ENCODE results near the gene TPD52L3. TPM values are rescaled to one million over a fixed set of nuclear protein-coding genes. Genes with fewer than 3 reads are reported as not detected.

TPD52L3 gene
- not detected in 2 replicates for total RNA-seq

GRCh38 chr9:6328103-6328502 is at the start of gene TPD52L3:
Gene TPD52L3, plus strand, starts transcription at chr9:6328375. Its CDS starts 221 bp downstream, at chr9:6328596.
- no peak for DNase-seq (ENCODE audit: extremely low read depth, low read depth, low spot score)

- no peak for DNase-seq (ENCODE audit: extremely low read depth, low read depth, low spot score)
These were observed 26.3 kb upstream of the TPD52L3 start for GRCh38 chr9:6301858-6302257.

GRCh38 chr9:6302417-6302816 is 25.8 kb upstream of the TPD52L3 start:
- DNase-seq (ENCODE audit: extremely low read depth, low read depth, low spot score) = no peak

GRCh38 chr9:6304232-6304631 is 23.9 kb upstream of the TPD52L3 start:
- no peak for DNase-seq (ENCODE audit: extremely low read depth, low read depth, low spot score)

DNA sequence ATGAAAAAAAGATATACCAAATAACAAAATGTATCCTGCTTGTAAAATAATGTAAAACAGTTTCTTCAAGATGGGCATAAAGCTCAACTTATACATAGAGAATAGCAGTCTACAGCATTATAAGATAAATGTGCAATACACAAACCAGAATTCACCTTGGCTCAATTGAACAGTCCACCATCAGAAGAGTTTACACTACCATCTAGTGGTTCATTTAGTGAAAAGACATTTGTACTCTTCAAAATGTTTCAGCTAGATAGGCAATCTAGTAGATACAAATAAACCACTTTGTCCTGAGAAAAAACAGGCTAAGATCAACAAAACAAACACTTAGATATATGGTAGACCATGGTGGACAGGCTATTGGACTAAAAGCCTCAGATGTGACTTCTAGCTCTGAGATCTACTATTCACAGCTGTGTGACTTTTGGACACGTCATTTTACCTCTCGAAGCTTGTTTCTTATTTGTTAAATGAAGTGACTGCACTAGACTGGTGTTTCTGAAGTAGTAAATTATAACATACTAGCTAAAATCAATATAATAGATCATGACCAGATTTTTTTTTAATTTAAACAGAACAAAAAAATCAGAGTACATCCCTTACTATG is 22.1 kb upstream of the TPD52L3 start:
- DNase-seq (ENCODE audit: extremely low read depth, low read depth, low spot score) = peak; percentile 29

GRCh38 chr9:6307551-6308096 is 20.6 kb upstream of the TPD52L3 start:
- DNase-seq (ENCODE audit: extremely low read depth, low read depth, low spot score) = no peak

DNA sequence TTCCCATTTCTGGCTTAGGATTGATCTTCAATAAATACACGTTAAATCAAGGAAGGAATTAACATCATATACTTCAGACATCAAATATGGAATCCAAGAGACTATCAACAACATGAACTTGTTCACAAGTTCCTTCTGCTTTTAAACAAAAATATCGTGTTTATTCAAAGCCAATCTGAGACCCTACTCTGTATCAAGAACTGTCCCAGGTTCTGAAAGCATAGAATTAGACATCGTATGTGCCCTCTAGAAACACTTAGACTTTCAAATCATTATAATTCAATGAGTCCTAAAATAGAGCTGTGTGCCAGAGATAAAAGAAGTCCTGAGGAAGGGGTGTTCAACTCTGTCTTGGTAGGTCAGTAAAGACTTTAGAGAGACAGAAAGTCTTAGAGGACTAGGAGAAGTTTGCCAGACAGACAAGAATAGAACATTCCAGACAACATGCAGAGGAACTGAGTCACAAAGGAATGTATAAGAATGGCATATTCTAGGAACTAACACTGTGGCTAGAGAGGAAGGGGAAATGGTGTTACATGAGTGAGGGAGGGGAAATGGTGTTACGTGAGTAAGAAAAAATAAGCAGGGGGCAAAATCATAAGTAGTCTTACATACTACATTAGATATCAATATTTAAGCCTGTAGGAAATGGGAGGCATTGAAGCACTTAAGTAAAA is 2.9 kb downstream of the TPD52L3 start:
- peak; percentile 70 for DNase-seq (ENCODE audit: extremely low read depth, low read depth, low spot score)

- DNase-seq (ENCODE audit: extremely low read depth, low read depth, low spot score) = no peak
These were observed 6.1 kb downstream of the TPD52L3 start for GRCh38 chr9:6334305-6334704.

DNA sequence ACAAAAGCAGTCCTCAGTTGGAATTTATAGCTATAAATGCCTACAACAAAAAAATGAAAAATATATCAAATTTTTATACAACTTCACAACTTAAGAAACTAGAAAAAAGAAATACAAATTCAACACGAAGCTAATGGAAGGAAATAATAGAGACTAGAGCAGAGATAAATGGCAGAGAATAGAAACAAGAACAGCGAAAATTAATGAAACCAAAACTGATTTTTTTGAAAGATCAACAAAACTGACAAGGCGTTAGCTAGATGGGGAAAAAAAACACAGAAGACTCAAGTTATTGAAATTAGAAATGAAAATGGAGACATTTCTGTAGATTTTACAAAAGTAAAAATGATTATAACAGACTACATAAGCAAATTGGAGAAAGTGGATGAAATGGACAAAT is 20.6 kb downstream of the TPD52L3 start:
- no peak for DNase-seq (ENCODE audit: extremely low read depth, low read depth, low spot score)

DNA sequence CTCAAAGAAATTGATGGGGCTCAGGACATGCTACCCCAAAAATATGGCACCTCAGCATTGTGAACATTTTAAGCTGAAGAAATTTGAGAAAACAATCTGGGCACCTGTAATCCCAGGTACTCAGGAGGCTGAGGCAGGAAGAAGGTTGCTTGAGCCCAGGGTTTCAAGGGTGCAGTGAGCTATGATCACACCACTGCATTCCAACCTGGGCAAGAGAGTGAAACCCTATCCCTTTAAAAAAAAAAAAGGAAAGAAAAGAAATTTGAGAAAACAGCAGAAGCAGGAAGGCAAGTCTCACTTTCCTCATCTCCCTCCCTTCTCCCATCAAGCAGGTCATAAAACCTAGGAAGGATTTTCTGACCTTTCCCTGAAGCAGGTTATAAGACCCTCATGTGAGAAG is 23.6 kb downstream of the TPD52L3 start:
- no peak for DNase-seq (ENCODE audit: extremely low read depth, low read depth, low spot score)

DNA sequence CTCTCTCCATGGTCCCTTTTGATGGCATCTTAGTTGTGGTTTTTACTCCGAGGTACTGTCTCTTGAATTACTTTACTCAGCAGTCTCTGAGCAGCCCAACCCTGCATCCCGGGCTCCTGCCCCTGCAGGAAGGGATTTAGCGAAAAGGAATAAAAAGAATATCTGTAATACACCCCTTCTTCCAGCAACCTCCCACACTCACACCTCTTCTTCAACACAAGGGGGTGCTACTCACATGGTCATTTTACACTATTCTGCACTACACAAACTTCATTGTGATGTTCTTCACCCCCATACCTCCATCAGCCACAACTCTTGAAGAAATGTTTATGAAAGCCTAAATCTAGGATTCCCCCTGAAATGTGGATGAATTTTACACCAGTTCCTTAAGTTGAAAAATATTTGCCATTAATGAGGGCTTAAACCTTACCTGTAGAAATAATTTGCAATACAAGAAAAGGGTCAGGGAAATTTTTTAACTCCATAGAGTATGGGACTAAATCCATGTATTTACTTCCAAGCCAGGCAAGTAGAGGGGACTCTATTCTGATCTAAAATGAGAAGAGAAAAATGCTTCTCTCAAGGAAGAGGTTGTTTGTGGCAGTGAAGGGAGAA is 26.0 kb downstream of the TPD52L3 start:
- peak; percentile 42 for DNase-seq (ENCODE audit: extremely low read depth, low read depth, low spot score)

GRCh38 chr9:6355728-6356127 is 27.6 kb downstream of the TPD52L3 start:
- no peak for DNase-seq (ENCODE audit: extremely low read depth, low read depth, low spot score)

DNA sequence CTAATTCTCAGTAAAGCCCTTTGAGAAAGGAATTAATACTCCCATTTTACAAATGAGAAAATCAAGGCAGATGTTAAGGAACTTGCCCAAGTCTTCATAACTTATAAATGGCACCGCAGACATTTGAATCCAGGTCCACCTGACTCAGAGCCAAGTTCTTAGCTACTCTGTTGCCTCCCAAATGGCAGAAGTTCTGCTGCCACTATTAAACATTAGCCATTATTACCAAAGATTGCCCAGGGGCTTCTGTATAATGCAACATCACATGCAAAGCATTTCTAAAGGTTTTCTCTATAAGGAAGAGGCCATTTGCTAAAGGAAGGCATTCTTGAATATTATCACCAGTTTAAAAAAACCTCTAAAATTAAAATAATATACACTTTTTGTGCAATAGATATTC is 28.3 kb downstream of the TPD52L3 start:
- DNase-seq (ENCODE audit: extremely low read depth, low read depth, low spot score) = no peak

DNA sequence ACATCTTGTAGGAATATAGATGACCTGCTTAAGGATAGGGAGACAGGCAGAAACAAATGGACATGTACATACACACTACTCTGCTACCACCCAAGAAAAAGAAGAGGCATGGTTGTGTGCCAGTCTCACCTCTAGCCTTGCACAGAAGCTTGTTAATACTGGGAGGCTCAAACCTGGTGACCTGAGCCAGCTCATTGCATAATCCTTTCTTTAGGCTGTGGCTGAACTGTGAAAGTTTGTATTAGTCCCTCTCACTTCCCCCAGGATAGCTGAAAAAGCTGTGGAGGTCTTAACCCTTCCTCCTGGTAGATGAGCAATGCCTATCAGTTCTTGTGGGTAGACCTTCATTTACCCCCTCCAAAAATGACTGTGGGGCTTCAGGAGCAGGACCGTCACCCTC is 28.7 kb downstream of the TPD52L3 start:
- DNase-seq (ENCODE audit: extremely low read depth, low read depth, low spot score) = no peak

DNA sequence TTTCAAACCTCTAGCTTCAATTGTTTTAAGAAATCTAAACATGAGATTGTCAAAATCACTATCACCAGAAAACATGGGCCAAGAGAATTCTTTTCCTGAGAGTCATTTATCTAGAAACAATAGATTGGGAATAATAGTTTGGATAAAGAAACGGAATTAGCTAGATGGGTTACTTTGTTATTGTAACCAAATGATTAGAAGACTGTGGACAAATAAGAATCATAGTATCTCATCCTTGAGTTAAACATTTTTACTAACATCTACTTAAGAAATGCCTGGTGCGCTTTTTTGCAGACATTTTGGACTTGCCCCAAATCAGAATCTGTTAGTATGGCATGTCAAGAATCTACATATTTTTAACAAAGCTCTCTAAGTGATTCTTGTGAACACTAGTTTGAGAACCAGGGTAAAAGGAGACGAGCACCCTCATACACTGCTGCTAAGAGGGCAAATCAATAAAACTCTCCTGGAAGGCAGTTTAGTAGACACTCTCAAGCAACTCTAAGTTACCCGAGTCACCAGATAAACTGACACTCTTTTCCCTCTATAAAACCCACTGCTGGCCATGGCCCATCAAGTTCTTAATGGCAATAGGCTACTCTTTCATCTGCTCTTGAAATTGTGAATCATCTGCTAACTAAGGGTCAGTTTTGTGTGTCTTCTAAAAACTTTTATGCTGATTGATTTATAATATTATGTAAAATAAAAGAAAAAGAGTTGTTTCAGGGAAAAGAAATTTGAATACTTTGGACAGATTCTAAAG is 39.1 kb downstream of the TPD52L3 start:
- DNase-seq (ENCODE audit: extremely low read depth, low read depth, low spot score) = no peak

DNA sequence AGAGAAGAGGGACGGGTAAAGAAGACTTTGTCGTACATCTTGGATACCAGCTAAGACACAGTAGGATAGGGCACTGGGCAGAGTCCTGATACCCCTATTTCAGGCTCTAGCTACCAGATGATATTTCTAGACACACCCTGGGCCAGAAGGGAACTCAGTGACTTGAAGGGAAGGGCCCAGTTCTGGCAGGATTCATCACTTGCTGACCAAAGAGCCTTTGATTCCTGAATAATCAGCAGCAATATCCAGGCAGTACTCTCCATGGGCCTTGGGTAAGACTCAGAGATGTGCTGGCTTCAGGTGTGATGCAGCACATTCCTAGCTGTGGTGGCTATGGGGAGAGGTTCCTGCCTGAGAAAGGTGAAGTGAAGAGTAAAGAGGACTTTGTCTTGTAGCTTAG is 40.7 kb downstream of the TPD52L3 start:
- no peak for DNase-seq (ENCODE audit: extremely low read depth, low read depth, low spot score)

Other genes with a start within 250 kb of the TPD52L3 start
- gene IL33, start 112.6 kb upstream of the TPD52L3 start, total RNA-seq = 0.19 and 4.5 TPM in 2 replicates
- gene UHRF2, start 84.8 kb downstream of the TPD52L3 start, total RNA-seq = 46.5 and 65.6 TPM in 2 replicates